Chondrocyte (in vitro differentiated cells): Measurements from ENCODE around the gene MAPKAP1. TPM values are rescaled to one million over a fixed set of nuclear protein-coding genes. Genes with fewer than 3 reads are reported as not detected.
A peak's percentile ranks its signal among the peaks of the same experiment; 100 is the strongest.

ENCODE experiments used
- DNase-seq: peaks from one replicate; pipeline ENCODE4 v3.0.0; 2021; ENCODE audit warnings: mixed read lengths, low spot score
- H3K27ac Mint-ChIP-seq: one replicate; pipeline ENCODE4 v1.8.0; 2021; ENCODE audit warnings: mild to moderate bottlenecking, moderate library complexity, mixed read lengths; ENCODE audit not compliant: unreplicated experiment
- H3K27me3 Mint-ChIP-seq: 2 replicates; pipeline ENCODE4 v1.8.0; 2021; ENCODE audit warnings: low read depth, mixed read lengths
- H3K36me3 Mint-ChIP-seq: 2 replicates; pipeline ENCODE4 v1.8.0; 2021; ENCODE audit warnings: low read depth, mixed read lengths
- H3K4me1 Mint-ChIP-seq: 2 replicates; pipeline ENCODE4 v1.8.0; 2021; ENCODE audit warnings: low read depth, mild to moderate bottlenecking, mixed read lengths
- H3K4me3 Mint-ChIP-seq: one replicate; pipeline ENCODE4 v1.8.0; 2021; ENCODE audit warnings: mild to moderate bottlenecking, moderate library complexity, mixed read lengths; ENCODE audit not compliant: unreplicated experiment
- H3K9me3 Mint-ChIP-seq: 2 replicates; pipeline ENCODE4 v1.8.0; 2021; ENCODE audit warnings: low read depth, mixed read lengths
- CTCF ChIP-seq: fragments of 200-600 bp; sonication (generic); IDR thresholded peaks from 2 replicates; pipeline ENCODE4 v1.5.0; 2021; ENCODE audit warnings: antibody characterized with exemption, mild to moderate bottlenecking, moderate library complexity
- total RNA-seq: library from RNA; stranded (reverse); gene quantifications from 3 replicates; pipeline ENCODE4 v1.2.1, GENCODE V29; 2021

MAPKAP1 gene
- total RNA-seq, 1 donor from 2014 or later = 91.5 TPM

- no peak for DNase-seq
- Mint-ChIP-seq H3K9me3 (no peaks in the 10 kb centered on the region), H3K36me3 (peaks cover 3% of the 10 kb centered on the region), H3K4me3 (no peak overlapping the region), H3K27me3 (no peaks in the 10 kb centered on the region), H3K27ac (no peak overlapping the region), H3K4me1 (peaks cover 30% of the 10 kb centered on the region)
- no peak for TF ChIP-seq CTCF
These were observed 45.1 kb upstream of the MAPKAP1 start for GRCh38 chr9:125752070-125752628.

- Mint-ChIP-seq H3K27me3 (no peaks in the 10 kb centered on the region), H3K27ac (peak overlapping the region; percentile 37), H3K36me3 (peaks cover 2% of the 10 kb centered on the region), H3K9me3 (no peaks in the 10 kb centered on the region), H3K4me1 (peaks cover 33% of the 10 kb centered on the region), H3K4me3 (peak overlapping the region; percentile 51)
- no peak for TF ChIP-seq CTCF
- no peak for DNase-seq
These were observed 43.6 kb upstream of the MAPKAP1 start for GRCh38 chr9:125750627-125751011.

GRCh38 chr9:125749951-125750626, 43.1 kb upstream of the MAPKAP1 start:
- Mint-ChIP-seq H3K9me3 (no peaks in the 10 kb centered on the region), H3K27ac (peak overlapping the region; percentile 27), H3K4me1 (peaks cover 37% of the 10 kb centered on the region), H3K4me3 (peak overlapping the region; percentile 93), H3K27me3 (no peaks in the 10 kb centered on the region), H3K36me3 (peaks cover 2% of the 10 kb centered on the region)
- TF ChIP-seq CTCF = no peak
- no peak for DNase-seq

- Mint-ChIP-seq H3K27ac (peak overlapping the region; percentile 68), H3K27me3 (no peaks in the 10 kb centered on the region), H3K9me3 (no peaks in the 10 kb centered on the region), H3K36me3 (peaks cover 2% of the 10 kb centered on the region), H3K4me1 (peaks cover 37% of the 10 kb centered on the region), H3K4me3 (peak overlapping the region; percentile 93)
- no peak for TF ChIP-seq CTCF
- DNase-seq = no peak
These were observed 42.4 kb upstream of the MAPKAP1 start for GRCh38 chr9:125749287-125749935.

GRCh38 chr9:125748446-125749099, 41.6 kb upstream of the MAPKAP1 start:
- H3K27me3 Mint-ChIP-seq = no peaks in the 10 kb centered on the region
- no peak for DNase-seq

More at GRCh38 chr9:125748446-125749099, 41.6 kb upstream of the MAPKAP1 start:
- H3K4me1 Mint-ChIP-seq = peaks cover 37% of the 10 kb centered on the region
- no peaks in the 10 kb centered on the region for H3K36me3 Mint-ChIP-seq
- H3K4me3 Mint-ChIP-seq = peak overlapping the region; percentile 93
- peak overlapping the region; percentile 94 for H3K27ac Mint-ChIP-seq
- H3K9me3 Mint-ChIP-seq = no peaks in the 10 kb centered on the region
- no peak for TF ChIP-seq CTCF
